HG03571 (cell line): ENCODE data around the gene PTCD3.

Experiments used
- ATAC-seq: cut with Tn5 transposase; IDR thresholded peaks from one replicate; pipeline ENCODE4 v1.9.1; 2021; ENCODE audit not compliant: unreplicated experiment

Gene PTCD3

DNA sequence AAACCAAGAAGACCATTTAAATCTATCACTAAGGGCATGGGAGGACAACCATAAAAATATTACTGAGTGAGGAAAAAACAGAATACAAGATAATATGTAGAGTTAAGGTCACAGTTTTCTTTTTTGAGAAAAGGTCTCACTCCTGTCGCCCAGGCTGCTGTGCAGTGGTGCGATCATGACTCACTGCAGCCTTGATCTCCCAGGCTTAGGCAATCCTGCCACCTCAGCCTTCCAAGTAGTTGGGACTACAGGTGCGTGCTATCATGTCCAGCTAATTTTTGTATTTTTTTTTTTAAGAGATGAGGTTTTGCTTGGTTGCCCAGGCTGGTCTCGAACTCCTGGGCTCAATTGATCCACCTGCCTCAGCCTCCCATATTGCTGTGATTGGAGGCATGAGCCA is 24.3 kb upstream of the PTCD3 start:
- ATAC-seq, result no peak

DNA sequence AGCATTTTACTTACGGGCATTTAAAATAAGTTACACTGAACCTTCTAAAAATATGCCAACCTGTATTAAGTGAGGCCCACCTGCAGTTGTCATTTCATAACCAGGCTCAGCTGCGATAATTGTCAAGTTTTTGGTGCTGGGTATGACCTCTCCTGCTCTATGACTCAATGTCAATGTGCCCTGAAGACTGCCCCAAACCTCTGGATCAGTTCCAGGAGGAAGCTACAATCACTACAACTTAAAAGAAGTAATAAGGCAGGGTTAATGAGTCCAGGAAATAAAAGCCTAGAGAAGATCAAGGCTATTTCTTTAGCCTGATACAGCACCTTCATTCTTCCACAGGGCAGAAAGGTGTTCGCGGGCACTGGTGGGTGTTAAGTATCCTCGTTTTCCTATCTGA is 23.3 kb upstream of the PTCD3 start:
- ATAC-seq, result no peak

DNA sequence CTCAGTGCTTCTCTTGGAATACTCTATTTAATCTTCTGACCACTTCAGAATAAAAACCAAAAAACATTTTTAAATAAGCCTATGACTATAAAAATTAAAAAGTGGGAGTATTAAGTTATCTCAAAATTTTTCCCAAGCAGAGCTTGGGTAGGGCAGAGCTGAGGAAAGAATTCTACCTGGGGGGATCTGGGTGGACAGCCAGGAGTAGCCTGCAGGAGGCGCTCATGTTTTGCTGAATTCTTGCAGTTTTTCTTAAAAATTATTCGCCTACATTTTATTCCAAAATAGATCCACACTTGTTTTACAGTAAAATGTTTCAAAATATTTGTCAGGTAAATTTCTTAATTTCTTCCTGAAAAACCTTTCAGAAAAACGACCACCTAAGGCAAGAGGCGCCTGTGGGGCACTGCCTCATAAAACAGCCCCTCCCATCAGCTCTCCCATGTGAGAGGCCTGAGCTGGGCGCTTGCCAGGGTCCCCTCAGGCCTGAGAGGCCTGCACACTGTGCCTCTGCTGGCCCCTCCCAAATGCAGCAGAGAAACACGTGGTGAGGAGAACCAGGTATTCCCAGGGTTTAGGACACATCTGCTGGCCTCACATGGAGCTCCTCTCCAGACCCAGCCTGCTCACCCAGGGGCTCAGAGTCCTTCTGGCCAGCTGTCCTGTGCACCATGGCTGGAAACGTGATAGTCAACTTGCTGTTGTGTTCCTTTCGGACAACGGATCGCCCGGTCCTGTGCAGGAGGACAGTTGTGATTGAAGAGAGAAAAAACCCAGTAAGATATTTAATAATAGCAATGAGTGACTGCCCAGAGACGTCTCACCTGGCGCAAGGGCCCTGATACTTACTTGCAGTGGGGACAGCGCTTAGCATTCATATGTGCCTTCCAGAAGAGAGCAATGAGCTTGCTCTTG is 17.8 kb upstream of the PTCD3 start:
- no peak for ATAC-seq

DNA sequence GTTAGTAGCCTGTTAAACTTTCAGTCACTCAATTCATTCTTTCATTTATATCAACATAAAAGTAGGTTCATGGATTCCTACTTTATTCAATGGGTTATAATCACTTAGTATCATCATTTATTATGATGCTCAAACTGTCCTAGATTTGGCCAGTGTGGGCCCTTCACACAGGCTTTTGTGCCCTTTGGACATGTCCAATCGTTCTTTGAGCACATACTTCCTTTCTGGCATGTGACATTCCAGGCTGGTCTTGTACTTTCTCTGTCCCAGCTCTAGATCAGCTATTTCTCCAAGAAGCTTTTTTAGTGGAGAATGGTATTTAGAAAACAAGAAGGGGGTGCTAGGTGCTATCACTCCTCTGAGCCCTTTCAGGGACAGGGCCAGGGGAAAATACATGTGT is 11.8 kb upstream of the PTCD3 start:
- no peak for ATAC-seq

DNA sequence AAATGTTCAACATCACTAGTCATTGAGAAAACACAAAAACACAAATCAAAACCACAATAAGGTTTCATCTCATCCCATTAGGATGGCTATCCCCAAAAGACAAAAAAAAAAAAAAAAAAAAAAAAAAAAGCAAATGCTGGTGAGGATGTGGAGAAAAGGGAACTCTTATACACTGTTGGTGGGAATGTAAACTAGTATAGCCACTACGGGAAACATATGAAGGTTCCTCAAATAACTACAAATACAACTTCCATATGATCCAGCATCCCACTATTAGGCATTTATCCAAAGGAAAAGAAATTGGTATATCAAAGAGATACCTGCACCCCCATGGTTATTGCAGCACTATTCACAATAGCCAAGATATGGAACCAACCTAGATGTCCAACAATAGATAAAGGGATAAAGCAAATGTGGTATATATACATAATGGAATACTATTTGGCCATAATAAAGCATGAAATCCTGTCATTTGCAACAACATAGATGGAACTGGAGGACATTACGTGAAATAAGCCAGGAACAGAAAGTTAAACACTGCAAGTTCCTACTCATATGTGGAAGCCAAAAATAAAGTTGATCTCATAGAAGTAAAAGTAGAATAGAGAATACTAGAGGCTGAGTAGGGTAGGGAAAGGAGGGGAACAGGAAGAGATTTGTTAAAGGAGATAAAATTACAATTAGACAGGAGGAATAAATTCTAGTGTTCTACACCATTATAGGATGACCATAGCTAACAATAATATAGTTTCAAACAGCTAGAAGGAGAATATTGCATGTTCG is 8.7 kb upstream of the PTCD3 start:
- no peak for ATAC-seq

DNA sequence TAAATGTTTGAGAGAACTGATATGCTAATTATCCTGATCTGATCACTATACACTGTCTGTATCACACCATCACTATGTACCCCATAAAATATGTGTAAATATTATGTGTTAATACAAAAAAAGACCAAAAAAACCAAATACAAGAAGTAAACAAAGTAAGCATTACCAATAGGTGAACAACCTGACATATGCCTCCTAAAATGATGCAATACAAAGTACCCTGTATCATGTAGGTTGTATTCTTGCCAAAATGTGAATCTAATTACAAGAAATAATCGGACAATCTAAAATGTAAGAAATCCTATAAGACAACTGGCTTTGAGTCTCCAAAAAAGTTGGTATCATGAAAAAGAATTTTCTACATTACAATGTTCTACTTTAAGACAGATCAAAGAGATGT is 8.1 kb upstream of the PTCD3 start:
- no peak for ATAC-seq

DNA sequence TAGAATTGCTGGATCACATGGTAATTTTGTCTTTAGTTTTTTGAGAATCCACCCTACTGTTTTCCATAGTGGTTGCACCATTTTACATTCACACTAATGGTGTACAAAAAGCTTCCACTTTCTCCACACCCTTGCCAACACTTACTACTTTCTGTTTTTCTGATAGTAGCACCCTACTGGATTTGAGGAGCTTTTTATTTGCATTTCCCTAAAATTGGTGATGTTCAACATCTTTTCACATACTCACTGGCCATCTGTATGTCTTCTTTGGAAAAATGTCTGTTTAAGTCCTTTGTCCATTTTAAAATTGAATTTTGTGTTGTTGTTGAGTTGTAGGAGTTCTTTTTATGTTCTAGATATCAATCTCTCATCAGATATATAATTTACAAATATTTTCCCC is 3.9 kb upstream of the PTCD3 start:
- ATAC-seq, result no peak

DNA sequence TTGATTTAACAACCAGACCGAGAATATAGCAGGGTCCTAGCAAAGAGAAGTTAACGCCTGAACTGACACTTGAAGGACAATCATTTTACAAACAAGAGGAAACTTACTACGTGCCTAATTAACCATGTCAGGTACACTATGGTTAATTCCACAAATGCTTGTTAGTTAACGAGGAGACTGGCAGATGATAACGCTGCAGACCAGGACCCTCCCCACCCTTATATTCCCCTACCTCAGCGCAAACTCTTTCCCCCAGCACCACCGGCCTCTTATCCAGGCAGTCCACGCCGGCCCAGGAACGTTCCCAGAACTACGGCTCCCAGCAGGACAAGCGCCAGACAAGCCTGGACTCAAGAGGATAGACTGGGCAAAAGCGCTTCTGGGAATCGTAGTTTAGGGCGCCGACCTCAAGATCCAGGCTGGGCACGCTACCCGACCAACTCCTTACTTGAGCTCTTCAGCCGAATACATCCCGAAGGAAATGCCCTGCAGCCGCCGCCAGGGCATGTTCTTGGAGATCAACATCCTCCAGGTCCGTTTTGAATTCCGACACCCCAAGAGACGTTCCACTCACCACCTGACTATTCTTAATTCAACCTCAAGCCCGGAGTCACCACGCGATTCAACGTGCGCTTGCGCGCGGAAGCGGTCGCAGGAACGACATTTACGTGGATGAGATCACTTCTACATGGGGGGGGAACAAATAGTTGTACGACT is 625 bp upstream of the PTCD3 start, which contains the start of gene POLR1A:
TSS of gene POLR1A (minus strand) at position 635 of the 717 bp plus-strand sequence. CDS start at position 525, 110 bp downstream.
- ATAC-seq, result peak; percentile 69

DNA sequence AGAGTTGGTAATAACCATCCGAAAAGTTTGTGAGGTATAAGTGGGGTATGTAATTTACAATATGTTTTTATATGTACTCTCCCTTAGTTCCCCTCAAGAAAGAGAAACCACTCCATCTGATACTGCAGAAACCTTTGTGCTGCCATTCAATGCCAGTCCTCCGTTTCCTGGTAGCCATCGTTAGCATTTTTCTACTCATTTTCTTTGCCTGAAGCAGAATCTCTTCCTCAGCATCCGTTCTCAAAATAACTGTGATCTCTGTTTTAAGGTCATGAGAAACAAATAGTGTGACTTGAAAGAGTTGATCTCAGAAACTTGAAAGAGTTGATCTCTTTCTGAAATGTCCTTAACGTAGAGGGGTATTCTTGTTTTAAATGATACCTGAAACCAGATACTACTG is 996 bp downstream of the PTCD3 start:
- no peak for ATAC-seq

DNA sequence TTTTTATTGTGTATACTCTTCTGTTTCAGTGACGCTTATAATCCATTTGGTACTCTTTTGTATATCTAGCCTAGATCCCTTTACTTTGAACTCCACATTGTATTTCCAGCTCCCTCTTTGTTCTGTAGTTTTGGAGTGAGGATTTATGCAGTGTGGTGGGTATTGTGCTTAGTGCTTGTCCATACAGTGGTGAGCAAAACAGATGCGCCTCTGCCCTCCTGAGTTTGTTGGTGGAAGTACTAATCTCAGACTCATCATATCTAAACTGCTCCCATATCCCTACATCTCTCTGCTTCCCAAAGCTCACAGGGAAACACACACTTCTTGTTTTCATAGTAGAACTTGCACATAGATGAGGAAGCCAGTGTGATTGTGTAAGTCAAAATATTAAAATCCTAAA is 12.1 kb downstream of the PTCD3 start:
- ATAC-seq, result no peak

DNA sequence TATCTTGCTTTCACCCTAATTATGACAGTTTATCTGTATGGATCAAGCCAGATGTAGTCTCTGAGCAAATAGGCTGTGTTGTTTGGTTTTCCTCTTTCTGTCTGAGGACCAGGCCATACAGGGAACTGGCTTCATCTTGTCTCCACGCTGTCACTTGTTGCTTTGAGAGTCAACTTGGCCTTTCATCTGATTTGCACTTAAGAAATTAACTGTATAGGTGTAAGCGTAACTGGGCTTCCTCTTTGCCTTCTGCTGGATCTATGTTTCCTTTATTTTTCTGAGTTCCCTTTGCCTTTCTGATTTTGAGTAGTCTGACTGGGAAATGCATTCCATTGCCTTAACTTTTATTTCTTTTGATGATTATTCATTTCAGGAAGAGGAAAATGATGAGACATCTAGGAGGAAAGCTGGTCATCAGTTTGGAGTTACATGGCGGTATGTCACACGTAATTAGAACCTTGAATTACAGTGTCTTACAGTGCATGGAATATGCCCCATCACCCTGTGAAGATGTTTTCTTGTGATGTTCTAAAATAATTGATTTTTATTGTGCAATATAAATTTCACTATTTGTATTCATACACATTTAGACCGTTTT is 17.4 kb downstream of the PTCD3 start:
- ATAC-seq, result no peak

DNA sequence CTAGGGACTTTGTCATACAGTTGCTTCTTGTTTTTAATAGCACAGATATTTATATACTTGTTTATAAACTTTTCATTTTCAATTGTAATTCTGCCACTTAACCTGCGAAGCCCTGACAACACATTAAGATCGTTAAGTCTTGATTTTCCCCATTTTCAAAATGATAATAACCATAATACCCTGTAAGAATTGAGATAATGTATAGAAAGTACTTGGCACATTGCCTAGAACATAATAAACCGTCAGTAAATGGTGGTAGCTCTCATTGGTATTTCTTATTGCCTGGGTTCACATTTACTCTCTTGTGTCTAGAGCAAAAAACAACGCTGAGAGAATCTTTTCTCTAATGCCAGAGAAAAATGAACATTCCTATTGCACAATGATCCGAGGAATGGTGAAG is 18.6 kb downstream of the PTCD3 start:
- ATAC-seq, result no peak

DNA sequence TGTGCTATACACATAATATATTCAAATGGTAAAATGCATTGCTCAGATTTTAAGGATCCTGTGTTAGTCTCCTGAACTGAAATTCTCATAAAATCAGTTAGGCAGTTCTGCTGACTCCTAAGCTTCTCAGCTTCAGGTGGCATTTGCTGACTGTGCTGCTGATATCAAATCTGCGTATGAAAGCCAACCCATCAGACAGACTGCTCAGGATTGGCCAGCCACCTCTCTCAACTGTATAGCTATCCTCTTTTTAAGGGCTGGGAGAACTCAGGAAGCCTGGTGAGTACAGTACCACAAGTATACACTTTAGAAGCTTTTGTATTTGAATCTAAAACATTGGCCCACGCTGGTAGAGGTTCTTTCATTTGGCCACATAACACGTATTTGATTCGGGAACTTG is 28.7 kb downstream of the PTCD3 start:
- ATAC-seq, result no peak

DNA sequence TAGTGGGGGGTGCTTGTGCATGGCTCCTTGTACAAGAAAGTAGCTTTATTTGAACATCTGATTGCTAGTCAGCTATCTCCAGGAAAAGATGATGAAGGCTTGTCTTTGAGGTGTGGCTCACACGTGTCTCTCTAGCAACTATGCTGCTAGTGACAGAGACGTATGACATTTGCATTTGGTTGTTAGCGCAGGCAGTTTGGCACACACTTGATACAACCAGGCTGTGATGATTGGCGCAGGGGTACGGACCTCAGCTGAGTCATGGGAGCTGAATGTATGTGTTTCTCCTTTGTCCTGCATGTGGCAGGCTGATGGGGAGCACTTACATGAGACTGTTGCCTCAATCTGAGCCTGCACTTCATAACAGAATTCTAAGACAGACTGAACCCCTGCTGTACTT is 29.6 kb downstream of the PTCD3 start:
- no peak for ATAC-seq

DNA sequence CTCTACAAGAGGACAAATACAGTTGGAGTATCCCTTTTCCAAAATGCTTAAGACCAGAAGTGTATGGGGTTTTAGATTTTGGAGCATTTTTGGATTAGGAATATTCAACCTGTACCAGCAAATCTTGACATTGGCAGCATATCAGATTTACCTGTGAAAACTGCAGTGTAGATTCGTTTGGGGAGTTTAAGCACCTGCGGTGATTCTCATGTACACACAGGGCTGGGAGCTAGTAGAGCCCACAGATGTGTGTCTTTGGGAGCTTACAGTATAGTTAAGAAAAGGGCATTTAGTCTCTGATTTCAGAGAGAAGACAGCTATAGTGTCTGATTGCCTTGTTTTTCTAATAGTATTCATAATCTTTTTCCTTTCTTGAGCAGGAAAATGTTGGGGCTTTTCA is 30.1 kb downstream of the PTCD3 start:
- ATAC-seq, result no peak

DNA sequence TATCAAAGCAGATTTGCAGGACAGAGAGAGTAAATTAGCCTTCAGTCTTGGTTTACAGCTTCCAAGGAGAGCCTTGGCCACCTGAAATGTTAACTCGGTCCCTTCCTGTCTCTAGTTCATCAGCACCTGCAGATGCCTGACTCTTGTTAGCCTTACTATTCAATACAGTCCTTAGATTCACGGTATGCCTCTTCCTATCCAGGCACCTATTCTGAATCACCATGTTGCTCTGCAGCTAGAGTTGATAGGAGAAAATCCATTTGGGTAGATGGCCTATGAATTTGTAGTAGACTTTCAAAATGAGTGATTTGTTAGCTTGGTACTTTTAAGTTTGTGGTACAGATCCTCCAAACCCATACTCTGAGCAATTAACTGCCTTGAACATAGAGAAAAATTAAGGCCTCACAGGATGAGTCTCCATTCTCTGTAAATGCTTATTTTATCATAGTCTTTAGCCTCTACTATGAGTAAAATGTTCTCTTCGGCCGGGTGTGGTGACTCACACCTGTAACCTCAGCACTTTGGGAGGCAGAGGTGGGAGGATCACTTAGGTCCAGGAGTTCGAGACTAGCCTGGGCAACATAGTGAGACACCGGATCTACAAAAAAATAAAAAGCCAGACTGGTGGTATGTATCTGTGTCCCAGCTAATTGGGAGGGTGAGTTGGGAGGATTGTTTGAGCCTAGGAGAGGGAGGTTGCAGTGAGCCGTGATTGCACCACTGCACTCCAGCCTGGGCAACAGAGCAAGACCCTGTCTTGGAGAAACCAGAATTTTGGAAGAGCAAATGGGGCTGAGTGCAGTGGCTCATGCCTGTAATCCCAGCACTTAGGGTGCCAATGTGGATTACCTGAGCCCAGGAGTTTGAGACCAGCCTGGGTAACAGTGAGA is 32.9 kb downstream of the PTCD3 start:
- no peak for ATAC-seq

DNA sequence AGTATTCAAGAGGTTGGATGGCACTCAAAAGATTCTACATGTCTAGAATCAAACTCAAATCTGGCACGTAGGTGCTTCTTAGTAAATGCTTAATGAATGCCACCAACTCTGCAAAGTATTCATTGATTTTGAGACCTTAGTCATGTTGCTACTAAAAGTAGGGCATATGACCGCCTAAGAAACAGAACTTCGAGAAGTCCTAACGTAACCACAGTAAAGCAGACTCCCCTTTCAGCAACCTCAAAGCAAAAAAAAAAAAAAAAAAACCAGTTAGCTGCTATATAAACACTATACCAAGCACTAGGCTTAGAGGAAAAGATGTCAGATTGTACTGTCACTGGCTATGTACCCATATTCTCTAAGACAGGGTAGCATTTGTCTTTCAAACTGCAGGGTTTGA is 33.9 kb downstream of the PTCD3 start:
- ATAC-seq, result no peak

DNA sequence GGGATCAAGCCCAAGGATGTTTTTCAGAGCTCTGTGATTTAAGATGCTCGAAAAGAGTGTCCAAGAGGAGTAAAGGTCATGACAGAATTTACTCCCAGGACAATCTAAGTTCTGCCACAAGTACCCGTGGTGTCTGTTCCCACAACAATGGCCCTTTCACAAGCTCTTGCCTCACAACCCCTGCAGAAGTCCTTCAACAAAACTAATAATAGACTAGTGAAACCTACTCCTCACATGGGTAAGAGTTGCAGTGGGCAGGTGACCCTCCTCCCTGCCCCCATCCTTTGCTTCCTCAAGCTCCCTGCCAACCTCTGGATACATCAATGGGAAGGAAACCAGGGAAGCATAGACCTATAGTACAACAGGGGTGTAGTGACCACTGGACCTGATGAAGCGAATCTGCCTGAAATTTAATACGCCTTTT is 34.9 kb downstream of the PTCD3 start:
- no peak for ATAC-seq

DNA sequence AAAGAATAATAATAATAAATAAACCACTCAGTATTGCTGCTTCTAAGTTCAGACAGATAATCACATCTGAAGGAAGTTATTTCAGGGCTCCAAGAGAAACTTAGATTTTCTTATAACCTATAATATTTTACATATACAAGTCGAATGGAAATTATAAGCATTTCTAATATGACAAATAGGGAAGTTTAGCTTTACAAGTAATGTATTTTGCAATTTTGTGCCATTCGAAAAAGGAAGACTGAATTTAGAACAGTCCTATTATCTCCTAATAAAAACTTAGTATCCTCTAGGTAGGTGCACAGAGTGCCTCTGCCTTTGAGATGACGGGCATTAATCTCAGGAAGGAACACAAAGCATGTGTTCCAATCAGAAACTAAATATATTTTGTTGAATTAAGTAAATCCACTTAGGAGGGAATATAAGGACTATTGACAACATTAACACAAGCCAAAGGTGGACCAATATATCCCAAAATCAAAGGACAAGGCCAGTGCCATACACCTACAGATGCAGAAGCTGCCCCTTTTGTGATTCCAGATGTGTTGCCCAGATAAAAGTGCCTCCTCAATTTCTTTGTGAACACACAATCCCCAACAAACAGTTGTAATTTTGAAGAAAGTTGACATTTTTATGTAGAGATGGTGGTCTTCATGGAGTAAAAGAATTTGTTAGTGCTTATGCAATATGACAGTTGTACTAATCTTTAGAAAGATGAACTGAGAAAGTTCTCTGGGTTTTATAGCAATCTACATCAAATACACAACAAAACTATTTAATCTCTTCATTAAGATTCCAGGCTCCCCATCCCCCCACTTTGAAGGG is 36.6 kb downstream of the PTCD3 start:
- no peak for ATAC-seq
